Osteocyte (in vitro differentiated cells): ENCODE data around the gene HBA2. TPM values are rescaled to one million over a fixed set of nuclear protein-coding genes. Genes with fewer than 3 reads are reported as not detected.
"Not testable (repeated sequence)": the region's sequence is repeated elsewhere in the genome, so short reads cannot be mapped to it uniquely, and the experiment has no call there.

Experiments used
- DNase-seq: peaks from one replicate; pipeline ENCODE4 v3.0.0; 2021; ENCODE audit warnings: mixed read lengths; ENCODE audit not compliant: unreplicated experiment; ENCODE audit errors: extremely low spot score
- H3K27ac Mint-ChIP-seq: one replicate; pipeline ENCODE4 v1.8.0; 2021; ENCODE audit warnings: mild to moderate bottlenecking, mixed read lengths; ENCODE audit not compliant: unreplicated experiment
- H3K27me3 Mint-ChIP-seq: one replicate; pipeline ENCODE4 v1.8.0; 2021; ENCODE audit warnings: mixed read lengths; ENCODE audit not compliant: unreplicated experiment
- H3K36me3 Mint-ChIP-seq: one replicate; pipeline ENCODE4 v1.8.0; 2021; ENCODE audit warnings: mixed read lengths; ENCODE audit not compliant: unreplicated experiment
- H3K4me1 Mint-ChIP-seq: one replicate; pipeline ENCODE4 v1.8.0; 2021; ENCODE audit warnings: mixed read lengths; ENCODE audit not compliant: unreplicated experiment
- H3K4me3 Mint-ChIP-seq: one replicate; pipeline ENCODE4 v1.8.0; 2021; ENCODE audit warnings: mild to moderate bottlenecking, moderate library complexity, mixed read lengths; ENCODE audit not compliant: unreplicated experiment
- H3K9me3 Mint-ChIP-seq: one replicate; pipeline ENCODE4 v1.8.0; 2021; ENCODE audit warnings: mixed read lengths; ENCODE audit not compliant: unreplicated experiment
- total RNA-seq: library from RNA; stranded (reverse); gene quantifications from 2 replicates; pipeline ENCODE4 v1.2.1, GENCODE V29; 2021
- TF ChIP-seq, protein P1 (sequence below): fragments of 200-600 bp; sonication (generic); IDR thresholded peaks from 2 replicates; pipeline ENCODE4 v1.5.0; 2021; ENCODE audit warnings: antibody characterized with exemption, mild to moderate bottlenecking, moderate library complexity

HBA2 gene
- total RNA-seq, 1 donor from 2014 or later: not detected

DNA sequence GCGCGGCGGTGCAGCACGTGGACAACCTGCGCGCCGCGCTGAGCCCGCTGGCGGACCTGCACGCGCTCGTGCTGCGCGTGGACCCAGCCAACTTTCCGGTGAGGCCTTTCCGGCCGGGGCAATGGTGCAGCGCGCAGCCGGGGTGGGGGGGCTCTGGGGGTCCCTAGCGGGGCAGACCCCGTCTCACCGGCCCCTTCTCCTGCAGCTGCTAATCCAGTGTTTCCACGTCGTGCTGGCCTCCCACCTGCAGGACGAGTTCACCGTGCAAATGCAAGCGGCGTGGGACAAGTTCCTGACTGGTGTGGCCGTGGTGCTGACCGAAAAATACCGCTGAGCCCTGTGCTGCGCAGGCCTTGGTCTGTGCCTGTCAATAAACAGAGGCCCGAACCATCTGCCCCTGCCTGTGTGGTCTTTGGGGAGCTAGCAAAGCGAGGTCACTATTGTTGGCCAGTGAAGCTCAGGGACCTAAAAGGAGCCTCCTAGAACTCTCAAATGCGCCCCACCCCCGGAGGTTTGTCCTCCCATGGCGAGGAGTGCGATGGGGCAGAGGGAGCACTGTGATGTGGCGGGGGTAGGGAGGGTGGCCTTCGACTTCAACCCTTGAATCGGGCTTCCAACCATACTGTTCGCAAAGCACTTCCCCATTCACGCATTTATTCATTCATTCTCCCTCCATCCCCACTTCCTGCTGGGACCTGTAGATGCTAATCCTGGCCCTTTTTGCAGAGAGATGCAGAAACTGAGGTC is 6.1 kb upstream of the HBA2 start:
- no peak overlapping the region for H3K4me3 Mint-ChIP-seq
- peaks cover 34% of the 10 kb centered on the region for H3K27me3 Mint-ChIP-seq
- no peak for DNase-seq
- TF ChIP-seq, protein P1, sequence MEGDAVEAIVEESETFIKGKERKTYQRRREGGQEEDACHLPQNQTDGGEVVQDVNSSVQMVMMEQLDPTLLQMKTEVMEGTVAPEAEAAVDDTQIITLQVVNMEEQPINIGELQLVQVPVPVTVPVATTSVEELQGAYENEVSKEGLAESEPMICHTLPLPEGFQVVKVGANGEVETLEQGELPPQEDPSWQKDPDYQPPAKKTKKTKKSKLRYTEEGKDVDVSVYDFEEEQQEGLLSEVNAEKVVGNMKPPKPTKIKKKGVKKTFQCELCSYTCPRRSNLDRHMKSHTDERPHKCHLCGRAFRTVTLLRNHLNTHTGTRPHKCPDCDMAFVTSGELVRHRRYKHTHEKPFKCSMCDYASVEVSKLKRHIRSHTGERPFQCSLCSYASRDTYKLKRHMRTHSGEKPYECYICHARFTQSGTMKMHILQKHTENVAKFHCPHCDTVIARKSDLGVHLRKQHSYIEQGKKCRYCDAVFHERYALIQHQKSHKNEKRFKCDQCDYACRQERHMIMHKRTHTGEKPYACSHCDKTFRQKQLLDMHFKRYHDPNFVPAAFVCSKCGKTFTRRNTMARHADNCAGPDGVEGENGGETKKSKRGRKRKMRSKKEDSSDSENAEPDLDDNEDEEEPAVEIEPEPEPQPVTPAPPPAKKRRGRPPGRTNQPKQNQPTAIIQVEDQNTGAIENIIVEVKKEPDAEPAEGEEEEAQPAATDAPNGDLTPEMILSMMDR: no peak
- no peaks in the 10 kb centered on the region for H3K9me3 Mint-ChIP-seq
- no peaks in the 10 kb centered on the region for H3K36me3 Mint-ChIP-seq
- H3K27ac Mint-ChIP-seq: no peak overlapping the region
- H3K4me1 Mint-ChIP-seq: peaks cover 12% of the 10 kb centered on the region

DNA sequence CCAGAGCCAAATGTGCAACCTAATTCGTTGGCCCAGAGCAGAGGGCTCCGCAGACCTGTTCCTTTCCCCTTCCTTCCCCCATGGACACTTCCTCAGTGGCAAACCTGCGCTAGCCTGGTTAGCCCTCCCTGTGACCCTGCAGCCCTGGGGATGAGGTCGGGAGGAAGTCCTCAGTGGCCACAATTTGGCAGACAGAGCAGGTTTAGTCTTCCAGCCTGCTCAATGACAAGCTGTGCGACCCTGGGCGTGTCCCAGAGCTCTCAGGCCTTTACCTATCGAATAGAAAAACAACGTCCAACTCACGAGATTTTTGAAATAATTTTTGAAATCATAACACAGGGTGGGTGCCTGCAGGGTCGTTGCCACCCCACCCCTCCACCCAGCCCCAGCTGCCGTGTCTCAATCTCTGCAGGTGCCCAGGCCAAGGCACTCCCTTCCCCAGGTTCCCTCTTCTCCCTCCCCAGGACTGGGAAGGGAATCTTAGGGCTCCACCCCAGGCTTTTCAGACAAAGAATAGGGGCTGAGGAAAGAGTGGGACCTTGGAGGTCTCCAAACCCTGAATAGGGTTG is 5.5 kb upstream of the HBA2 start:
- Mint-ChIP-seq H3K36me3 (no peaks in the 10 kb centered on the region), H3K9me3 (no peaks in the 10 kb centered on the region), H3K4me3 (no peak overlapping the region), H3K4me1 (peaks cover 12% of the 10 kb centered on the region), H3K27me3 (peaks cover 37% of the 10 kb centered on the region), H3K27ac (no peak overlapping the region)
- TF ChIP-seq, protein P1: no peak
- DNase-seq: no peak

DNA sequence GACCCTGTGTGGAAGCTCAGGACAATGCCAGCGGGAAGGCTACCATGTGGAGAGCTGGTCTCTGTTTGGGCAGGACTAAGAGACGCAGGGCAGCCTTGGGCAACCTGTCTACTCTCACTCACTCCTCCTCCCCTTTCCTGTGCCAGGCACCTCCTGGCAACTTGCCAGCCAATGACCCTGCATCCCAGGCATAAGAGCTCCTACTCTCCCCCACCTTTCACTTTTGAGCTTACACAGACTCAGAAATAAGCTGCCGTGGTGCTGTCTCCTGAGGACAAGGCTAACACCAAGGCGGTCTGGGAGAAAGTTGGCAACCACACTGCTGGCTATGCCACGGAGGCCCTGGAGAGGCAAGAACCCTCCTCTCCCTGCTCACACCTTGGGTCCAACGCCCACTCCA is 4.3 kb upstream of the HBA2 start:
- Mint-ChIP-seq H3K27me3 (peaks cover 39% of the 10 kb centered on the region), H3K9me3 (no peaks in the 10 kb centered on the region), H3K36me3 (no peaks in the 10 kb centered on the region), H3K4me3 (no peak overlapping the region), H3K4me1 (peaks cover 12% of the 10 kb centered on the region), H3K27ac (no peak overlapping the region)
- TF ChIP-seq, protein P1: no peak
- no peak for DNase-seq

DNA sequence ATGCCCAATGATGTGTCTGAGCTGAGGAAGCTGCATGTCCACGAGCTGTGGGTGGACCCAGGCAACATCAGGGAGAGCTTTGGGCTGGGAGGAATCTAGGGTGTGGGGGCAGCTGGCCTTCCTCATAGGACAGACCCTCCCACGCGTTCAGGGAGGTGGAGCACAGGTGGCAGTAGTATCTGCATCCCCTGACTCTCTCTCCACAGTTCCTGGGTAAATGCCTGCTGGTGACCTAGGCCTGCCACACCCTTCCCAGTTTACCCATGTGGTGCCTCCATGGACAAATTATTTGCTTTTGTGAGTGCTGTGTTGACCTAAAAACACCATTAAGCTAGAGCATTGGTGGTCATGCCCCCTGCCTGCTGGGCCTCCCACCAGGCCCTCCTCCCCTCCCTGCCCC is 3.7 kb upstream of the HBA2 start:
- TF ChIP-seq, protein P1: no peak
- H3K9me3 Mint-ChIP-seq: no peaks in the 10 kb centered on the region
- DNase-seq: no peak
- peaks cover 41% of the 10 kb centered on the region for H3K27me3 Mint-ChIP-seq
- H3K4me1 Mint-ChIP-seq: peaks cover 12% of the 10 kb centered on the region
- H3K27ac Mint-ChIP-seq: no peak overlapping the region
- H3K4me3 Mint-ChIP-seq: no peak overlapping the region
- no peaks in the 10 kb centered on the region for H3K36me3 Mint-ChIP-seq

DNA sequence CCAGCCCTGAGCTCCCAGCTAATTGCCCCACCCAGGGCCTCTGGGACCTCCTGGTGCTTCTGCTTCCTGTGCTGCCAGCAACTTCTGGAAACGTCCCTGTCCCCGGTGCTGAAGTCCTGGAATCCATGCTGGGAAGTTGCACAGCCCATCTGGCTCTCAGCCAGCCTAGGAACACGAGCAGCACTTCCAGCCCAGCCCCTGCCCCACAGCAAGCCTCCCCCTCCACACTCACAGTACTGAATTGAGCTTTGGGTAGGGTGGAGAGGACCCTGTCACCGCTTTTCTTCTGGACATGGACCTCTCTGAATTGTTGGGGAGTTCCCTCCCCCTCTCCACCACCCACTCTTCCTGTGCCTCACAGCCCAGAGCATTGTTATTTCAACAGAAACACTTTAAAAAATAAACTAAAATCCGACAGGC is 2.6 kb upstream of the HBA2 start:
- DNase-seq, H3K36me3 Mint-ChIP-seq, H3K27ac Mint-ChIP-seq, H3K4me3 Mint-ChIP-seq, H3K9me3 Mint-ChIP-seq: not testable (repeated sequence)
- Mint-ChIP-seq H3K4me1 (peaks cover 16% of the 10 kb centered on the region), H3K27me3 (peaks cover 49% of the 10 kb centered on the region)
